Smooth muscle cell (in vitro differentiated cells): ENCODE results near the gene C11orf21. TPM values are rescaled to one million over a fixed set of nuclear protein-coding genes. Genes with fewer than 3 reads are reported as not detected.

Experiments used
- DNase-seq: peaks from one replicate; lab custom pipeline; 2025; ENCODE audit not compliant: unreplicated experiment; lab: John Stamatoyannopoulos, UW
- H2AFZ ChIP-seq: fragments of 200-600 bp; sonication (generic); 2 replicates; pipeline ENCODE4 v1.6.0; 2016; ENCODE audit warnings: antibody characterized with exemption, low read depth, mild to moderate bottlenecking
- H3F3A ChIP-seq: fragments of 200-600 bp; sonication (generic); 2 replicates; pipeline ENCODE4 v1.6.0; 2017; ENCODE audit warnings: antibody characterized with exemption, low read depth
- H3K27ac ChIP-seq: fragments of 200-600 bp; sonication (generic); 2 replicates; pipeline ENCODE4 v1.5.1; 2016; ENCODE audit warnings: low read depth, mild to moderate bottlenecking
- H3K27me3 ChIP-seq: fragments of 200-600 bp; sonication (generic); 2 replicates; pipeline ENCODE4 v1.6.1; 2016; ENCODE audit warnings: low read depth, mild to moderate bottlenecking
- H3K36me3 ChIP-seq: fragments of 200-600 bp; sonication (generic); 2 replicates; pipeline ENCODE4 v1.5.1; 2016; ENCODE audit warnings: low read depth
- H3K4me1 ChIP-seq: fragments of 200-600 bp; sonication (generic); 2 replicates; pipeline ENCODE4 v1.5.1; 2016; ENCODE audit warnings: low read depth
- H3K4me2 ChIP-seq: fragments of 200-600 bp; sonication (generic); 2 replicates; pipeline ENCODE4 v1.6.0; 2016; ENCODE audit warnings: mild to moderate bottlenecking
- H3K4me3 ChIP-seq: fragments of 200-600 bp; sonication (generic); 2 replicates; pipeline ENCODE4 v1.5.1; 2016; ENCODE audit warnings: mild to moderate bottlenecking
- H3K79me2 ChIP-seq: fragments of 200-600 bp; sonication (generic); 2 replicates; pipeline ENCODE4 v1.6.0; 2016; ENCODE audit warnings: low read depth, mild to moderate bottlenecking
- H3K9ac ChIP-seq: fragments of 200-600 bp; sonication (generic); 2 replicates; pipeline ENCODE4 v1.6.0; 2016; ENCODE audit warnings: low read depth
- H3K9me3 ChIP-seq: fragments of 200-600 bp; sonication (generic); replicated peaks from 2 replicates; pipeline ENCODE4 v1.5.1; 2016; ENCODE audit warnings: low read depth
- H4K20me1 ChIP-seq: fragments of 200-600 bp; sonication (generic); 2 replicates; pipeline ENCODE4 v1.6.0; 2016; ENCODE audit warnings: low read depth
- CTCF ChIP-seq: fragments of 200-600 bp; sonication (generic); IDR thresholded peaks from 2 replicates; pipeline ENCODE4 v1.5.1; 2017; ENCODE audit warnings: borderline replicate concordance, mild to moderate bottlenecking, antibody characterized with exemption; ENCODE audit not compliant: insufficient read depth, poor library complexity, severe bottlenecking
- WGBS: methylation state at CpG from one replicate; pipeline ENCODE4 v1.1.7; 2016; ENCODE audit warnings: low lambda C conversion rate; 5-methylcytosine and 5-hydroxymethylcytosine counted together
- polyA plus RNA-seq: library from polyadenylated mRNA; unstranded; fragments of >200 nt; fragmentation: Nextera tagmentation; extraction: Ambion mirVana; gene quantifications from 2 replicates; pipeline ENCODE4 v1.2.1, GENCODE V29; 2016
- total RNA-seq: library from RNA; depleted of rRNA; stranded (reverse); fragments of >200 nt; gene quantifications from 2 replicates; pipeline ENCODE4 v1.2.3, GENCODE V29; 2014

Gene C11orf21
- total and polyA plus RNA-seq, 2 experiments from 2014 or later: not detected

GRCh38 chr11:2298131-2298794 lies 3.5 kb downstream of the C11orf21 start:
- Histone ChIP-seq H2AFZ (no peak overlapping the region), H3K9ac (no peak overlapping the region), H3K36me3 (no peaks in the 10 kb centered on the region), H3K4me1 (peaks cover 2% of the 10 kb centered on the region), H3K27ac (no peak overlapping the region), H3K4me2 (no peak overlapping the region), H3K4me3 (no peak overlapping the region), H3K9me3 (no peaks in the 10 kb centered on the region), H3K79me2 (no peaks in the 10 kb centered on the region), H3F3A (no peaks in the 10 kb centered on the region), H3K27me3 (peaks cover 17% of the 10 kb centered on the region), H4K20me1 (no peaks in the 10 kb centered on the region)
- WGBS: 85% methylated on average over 14 of the region's 14 CpGs
- no peak for DNase-seq
- no peak for TF ChIP-seq CTCF

- TF ChIP-seq CTCF: no peak
- WGBS: 27% methylated on average over 1 of the region's 1 CpG
- Histone ChIP-seq H3F3A (no peaks in the 10 kb centered on the region), H3K27me3 (peaks cover 20% of the 10 kb centered on the region), H3K4me1 (peaks cover 2% of the 10 kb centered on the region), H3K27ac (no peak overlapping the region), H3K79me2 (no peaks in the 10 kb centered on the region), H3K9ac (no peak overlapping the region), H2AFZ (no peak overlapping the region), H4K20me1 (no peaks in the 10 kb centered on the region), H3K4me3 (no peak overlapping the region), H3K4me2 (no peak overlapping the region), H3K36me3 (no peaks in the 10 kb centered on the region), H3K9me3 (no peaks in the 10 kb centered on the region)
- DNase-seq: no peak
Measured at GRCh38 chr11:2297623-2298030, 4.1 kb downstream of the C11orf21 start.

- Histone ChIP-seq H3K4me2 (no peak overlapping the region), H3K27ac (no peak overlapping the region), H3K9me3 (no peaks in the 10 kb centered on the region), H2AFZ (no peak overlapping the region), H3F3A (no peaks in the 10 kb centered on the region), H3K27me3 (peaks cover 20% of the 10 kb centered on the region), H3K36me3 (no peaks in the 10 kb centered on the region), H4K20me1 (no peaks in the 10 kb centered on the region), H3K79me2 (no peaks in the 10 kb centered on the region), H3K4me1 (no peaks in the 10 kb centered on the region), H3K4me3 (no peak overlapping the region), H3K9ac (no peak overlapping the region)
- no peak for DNase-seq
- TF ChIP-seq CTCF: no peak
- WGBS: 86% methylated on average over 12 of the region's 13 CpGs
Measured at GRCh38 chr11:2296913-2297622, 4.7 kb downstream of the C11orf21 start.
